SK-N-SH (cell line): ENCODE results near the gene PRKCH.

Experiments used
- FOXM1 ChIP-seq: IDR thresholded peaks from 2 replicates; pipeline ENCODE4 v1.4.0; 2012; ENCODE audit warnings: low read depth, mild to moderate bottlenecking
- GABPA ChIP-seq: IDR thresholded peaks from 2 replicates; pipeline ENCODE4 v1.4.0; 2012; ENCODE audit warnings: low read depth, mild to moderate bottlenecking
- MXI1 ChIP-seq: IDR thresholded peaks from 2 replicates; pipeline ENCODE4 v1.6.1; 2012; ENCODE audit warnings: mild to moderate bottlenecking, low read depth, low read length, improper control_type of control experiment
- POLR2AphosphoS5 ChIP-seq: IDR thresholded peaks from 2 replicates; pipeline ENCODE4 v1.6.1; 2012; ENCODE audit warnings: low read depth, low read length
- TF ChIP-seq, protein P1 (sequence below): fragments of 200-600 bp; sonication (generic); IDR thresholded peaks from 2 replicates; pipeline ENCODE4 v1.6.1; 2017; ENCODE audit warnings: antibody characterized with exemption, mild to moderate bottlenecking, moderate library complexity

DNA sequence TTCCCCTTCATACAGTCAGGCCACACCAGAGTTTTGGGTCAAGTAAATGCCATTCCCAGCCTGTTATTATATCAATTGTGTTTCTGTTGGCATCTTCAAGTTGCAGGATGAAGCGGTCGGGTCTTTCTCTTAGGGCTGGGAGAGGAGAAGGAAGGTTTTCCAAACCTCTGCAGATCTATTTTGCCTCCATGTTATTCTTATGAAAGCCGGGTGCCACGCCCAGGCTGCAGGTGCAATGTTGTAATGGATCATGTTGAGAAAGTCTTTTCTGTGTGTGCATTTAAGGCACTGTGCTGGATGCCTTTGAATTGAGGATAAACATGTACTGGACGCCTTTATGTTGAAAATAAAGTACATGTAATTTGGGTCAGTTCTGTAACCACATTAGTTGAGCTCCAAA lies 209.5 kb downstream of the PRKCH start:
- TF ChIP-seq POLR2AphosphoS5: no peak
- TF ChIP-seq, protein P1, sequence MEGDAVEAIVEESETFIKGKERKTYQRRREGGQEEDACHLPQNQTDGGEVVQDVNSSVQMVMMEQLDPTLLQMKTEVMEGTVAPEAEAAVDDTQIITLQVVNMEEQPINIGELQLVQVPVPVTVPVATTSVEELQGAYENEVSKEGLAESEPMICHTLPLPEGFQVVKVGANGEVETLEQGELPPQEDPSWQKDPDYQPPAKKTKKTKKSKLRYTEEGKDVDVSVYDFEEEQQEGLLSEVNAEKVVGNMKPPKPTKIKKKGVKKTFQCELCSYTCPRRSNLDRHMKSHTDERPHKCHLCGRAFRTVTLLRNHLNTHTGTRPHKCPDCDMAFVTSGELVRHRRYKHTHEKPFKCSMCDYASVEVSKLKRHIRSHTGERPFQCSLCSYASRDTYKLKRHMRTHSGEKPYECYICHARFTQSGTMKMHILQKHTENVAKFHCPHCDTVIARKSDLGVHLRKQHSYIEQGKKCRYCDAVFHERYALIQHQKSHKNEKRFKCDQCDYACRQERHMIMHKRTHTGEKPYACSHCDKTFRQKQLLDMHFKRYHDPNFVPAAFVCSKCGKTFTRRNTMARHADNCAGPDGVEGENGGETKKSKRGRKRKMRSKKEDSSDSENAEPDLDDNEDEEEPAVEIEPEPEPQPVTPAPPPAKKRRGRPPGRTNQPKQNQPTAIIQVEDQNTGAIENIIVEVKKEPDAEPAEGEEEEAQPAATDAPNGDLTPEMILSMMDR: no peak
- TF ChIP-seq MXI1: no peak
- TF ChIP-seq GABPA: no peak
- no peak for TF ChIP-seq FOXM1
